Measurements from ENCODE around the gene C11orf54. TPM values are rescaled to one million over a fixed set of nuclear protein-coding genes. Genes with fewer than 3 reads are reported as not detected.
A peak's percentile ranks its signal among the peaks of the same experiment; 100 is the strongest.
"Not testable (repeated sequence)": the region's sequence is repeated elsewhere in the genome, so short reads cannot be mapped to it uniquely, and the experiment has no call there.

Gene C11orf54
- total RNA-seq, 1 donor from 2014 or later = 22.2 TPM

DNA sequence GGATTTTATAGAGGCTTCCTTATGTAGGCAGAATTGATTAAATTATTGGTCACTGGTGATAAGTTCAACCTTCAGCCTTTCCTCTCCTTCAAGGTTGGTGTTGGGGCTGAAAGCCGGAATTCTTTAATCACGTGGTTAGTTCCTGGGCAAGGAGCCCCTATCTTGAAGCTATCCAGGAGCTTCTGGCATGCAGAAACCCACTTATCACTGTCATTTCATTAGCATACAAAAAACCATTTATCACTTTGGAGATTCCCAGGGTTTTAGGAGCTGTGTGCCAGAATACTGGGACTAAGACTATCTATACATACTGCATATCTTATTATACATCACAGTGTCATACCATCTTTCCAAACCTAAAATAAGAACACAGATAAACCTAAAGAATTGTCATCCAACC lies 24.1 kb downstream of the C11orf54 start:
- DNase-seq = no peak
- Mint-ChIP-seq H3K4me3 (no peak overlapping the region), H3K27ac (no peak overlapping the region), H3K36me3 (ENCODE audit: low read depth) (peaks cover 21% of the 10 kb centered on the region), H3K4me1 (no peaks in the 10 kb centered on the region), H3K9me3 (peaks cover 11% of the 10 kb centered on the region), H3K27me3 (no peaks in the 10 kb centered on the region)
- intact Hi-C loops (cut with micrococcal nuclease) = no loop called here

DNA sequence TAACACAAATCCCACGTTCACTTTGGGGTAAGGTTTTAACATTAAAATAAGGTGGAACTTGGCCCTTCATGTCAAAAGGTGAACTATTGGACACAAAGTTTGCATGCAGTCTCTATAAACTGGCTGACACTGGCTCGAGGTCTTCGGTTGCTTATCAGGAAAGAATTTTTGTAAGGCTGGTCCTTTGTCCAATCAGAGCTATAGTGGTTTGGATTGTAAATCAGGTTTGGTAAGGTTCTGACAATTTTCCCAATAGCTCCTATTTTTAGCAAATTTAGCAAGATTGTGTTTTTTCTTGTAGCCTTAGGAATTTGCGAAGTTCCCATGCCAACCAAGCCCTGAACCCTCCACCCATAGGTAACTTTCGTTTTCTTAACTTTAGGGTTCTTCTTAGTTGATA lies 25.0 kb downstream of the C11orf54 start:
- Mint-ChIP-seq H3K36me3 (ENCODE audit: low read depth) (peaks cover 19% of the 10 kb centered on the region), H3K4me3 (no peak overlapping the region)
- intact Hi-C loops (cut with micrococcal nuclease) = no loop called here

DNA sequence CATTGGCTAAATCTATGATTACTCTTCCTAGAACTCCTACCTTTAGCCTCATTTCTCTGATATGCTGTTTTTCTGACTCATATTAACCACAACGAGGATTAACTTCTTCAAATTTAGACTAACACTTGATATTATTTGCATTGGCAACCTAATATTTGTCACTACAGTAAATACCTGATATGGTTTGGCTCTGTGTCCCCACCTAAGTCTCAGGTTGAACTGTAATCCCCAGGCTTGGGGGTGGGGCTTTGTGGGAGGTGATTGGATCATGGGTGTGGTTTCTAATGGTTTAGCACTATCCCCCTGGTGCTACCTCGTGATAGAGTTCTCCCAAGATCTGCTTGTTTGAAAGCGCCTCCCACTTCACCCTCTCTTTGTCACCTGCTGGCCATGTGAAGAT lies 25.5 kb downstream of the C11orf54 start:
- peaks cover 19% of the 10 kb centered on the region for H3K36me3 Mint-ChIP-seq (ENCODE audit: low read depth)
- no peaks in the 10 kb centered on the region for H3K27me3 Mint-ChIP-seq
- no peak overlapping the region for H3K27ac Mint-ChIP-seq
- intact Hi-C loops (cut with micrococcal nuclease) = no loop called here
- H3K9me3 Mint-ChIP-seq = peaks cover 15% of the 10 kb centered on the region
- H3K4me1 Mint-ChIP-seq = no peaks in the 10 kb centered on the region
- no peak for DNase-seq
- no peak overlapping the region for H3K4me3 Mint-ChIP-seq

More for the DNA sequence above, 25.0 kb downstream of the C11orf54 start:
- H3K27me3 Mint-ChIP-seq = no peaks in the 10 kb centered on the region
- no peak for DNase-seq
- H3K27ac Mint-ChIP-seq = no peak overlapping the region
- H3K4me1 Mint-ChIP-seq = no peaks in the 10 kb centered on the region
- peaks cover 11% of the 10 kb centered on the region for H3K9me3 Mint-ChIP-seq

DNA sequence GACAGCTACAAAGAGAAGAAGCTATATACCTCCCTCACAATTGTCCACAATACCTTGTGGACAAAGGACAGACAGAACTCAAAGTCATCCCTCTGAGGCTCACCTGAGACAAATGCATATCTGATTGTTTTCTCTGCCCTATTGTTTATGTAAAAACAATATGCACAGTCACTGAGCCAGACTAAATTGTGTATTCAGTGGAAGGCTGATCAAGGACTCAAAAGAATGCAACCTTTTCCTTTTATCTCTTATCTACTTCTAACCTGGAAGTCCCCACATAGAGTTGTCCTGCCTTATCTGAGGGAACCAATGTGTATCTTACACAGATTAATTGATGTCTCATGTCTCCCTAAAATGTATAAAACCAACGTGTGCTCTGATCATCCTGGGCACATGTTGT lies 28.7 kb downstream of the C11orf54 start:
- peaks cover 2% of the 10 kb centered on the region for H3K4me1 Mint-ChIP-seq
- DNase-seq = no peak
- H3K27ac Mint-ChIP-seq = no peak overlapping the region

DNA sequence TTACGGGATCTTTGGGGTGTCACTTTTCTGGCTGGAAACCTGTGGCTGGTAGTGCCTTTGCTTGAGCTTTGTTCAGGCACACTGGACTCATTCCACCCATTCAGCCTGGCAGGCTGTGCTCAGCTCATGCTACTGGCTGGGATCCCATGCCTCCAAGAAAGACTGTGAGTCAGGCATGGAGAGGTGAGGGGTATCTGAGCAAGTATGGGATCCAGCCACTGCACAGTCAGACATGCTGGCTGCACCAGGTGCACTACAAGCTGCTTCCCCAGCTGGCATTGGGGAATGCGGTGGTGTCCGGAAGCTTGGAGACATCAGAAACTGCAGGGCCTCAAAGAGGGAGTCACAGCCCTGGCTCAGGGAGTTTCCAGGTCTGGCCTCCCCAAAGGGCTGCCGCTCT lies 30.7 kb downstream of the C11orf54 start:
- H3K9me3 Mint-ChIP-seq = peaks cover 9% of the 10 kb centered on the region
- no peak overlapping the region for H3K27ac Mint-ChIP-seq
- no peak for DNase-seq
- H3K27me3 Mint-ChIP-seq = no peaks in the 10 kb centered on the region
- H3K4me1 Mint-ChIP-seq = peaks cover 2% of the 10 kb centered on the region
- no peak overlapping the region for H3K4me3 Mint-ChIP-seq
- intact Hi-C loops (cut with micrococcal nuclease) = no loop called here
- no peaks in the 10 kb centered on the region for H3K36me3 Mint-ChIP-seq (ENCODE audit: low read depth)

More for the DNA sequence above, 28.7 kb downstream of the C11orf54 start:
- intact Hi-C loops (cut with micrococcal nuclease) = no loop called here
- no peak overlapping the region for H3K4me3 Mint-ChIP-seq
- peaks cover 12% of the 10 kb centered on the region for H3K36me3 Mint-ChIP-seq (ENCODE audit: low read depth)
- peaks cover 19% of the 10 kb centered on the region for H3K9me3 Mint-ChIP-seq
- H3K27me3 Mint-ChIP-seq = no peaks in the 10 kb centered on the region

DNA sequence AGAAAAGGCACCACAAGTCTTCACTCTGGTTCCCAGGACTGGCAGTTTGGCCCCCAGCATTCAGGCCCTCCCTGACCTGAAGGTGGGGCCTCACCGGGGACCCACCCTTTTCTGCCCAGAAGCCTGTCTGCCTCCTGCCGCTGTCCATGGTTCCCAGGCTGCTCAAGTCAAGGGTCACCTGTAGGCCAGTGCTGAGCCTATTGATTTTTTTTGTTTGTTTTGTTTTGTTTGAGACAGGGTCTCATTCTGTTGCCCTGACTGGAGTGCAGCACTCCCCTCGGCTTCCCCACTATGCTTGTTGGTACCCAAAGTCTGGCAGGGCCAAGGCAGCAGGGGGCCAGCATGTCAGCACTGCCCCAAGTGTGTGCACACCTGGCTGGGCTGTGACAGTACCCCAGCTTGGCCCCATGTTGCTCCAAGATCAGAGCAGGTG lies 31.6 kb downstream of the C11orf54 start:
- H3K27ac Mint-ChIP-seq = no peak overlapping the region
- DNase-seq = no peak
- intact Hi-C loops (cut with micrococcal nuclease) = no loop called here
- H3K4me3 Mint-ChIP-seq = no peak overlapping the region
- peaks cover 7% of the 10 kb centered on the region for H3K9me3 Mint-ChIP-seq
- H3K4me1 Mint-ChIP-seq = peaks cover 2% of the 10 kb centered on the region
- no peaks in the 10 kb centered on the region for H3K36me3 Mint-ChIP-seq (ENCODE audit: low read depth)
- no peaks in the 10 kb centered on the region for H3K27me3 Mint-ChIP-seq

GRCh38 chr11:93773601-93774200 lies 32.2 kb downstream of the C11orf54 start:
- intact Hi-C loops (cut with micrococcal nuclease) = no loop called here
- H3K27me3 Mint-ChIP-seq = no peaks in the 10 kb centered on the region
- no peak for DNase-seq
- H3K36me3 Mint-ChIP-seq (ENCODE audit: low read depth) = no peaks in the 10 kb centered on the region
- H3K9me3 Mint-ChIP-seq = peaks cover 7% of the 10 kb centered on the region
- H3K27ac Mint-ChIP-seq = no peak overlapping the region
- H3K4me1 Mint-ChIP-seq = peaks cover 2% of the 10 kb centered on the region
- H3K4me3 Mint-ChIP-seq = no peak overlapping the region

- H3K36me3 Mint-ChIP-seq (ENCODE audit: low read depth); H3K27ac Mint-ChIP-seq; DNase-seq; H3K27me3 Mint-ChIP-seq; H3K4me1 Mint-ChIP-seq; H3K4me3 Mint-ChIP-seq; intact Hi-C loops (cut with micrococcal nuclease); H3K9me3 Mint-ChIP-seq: not testable (repeated sequence)
Measured at GRCh38 chr11:93774560-93774959, 33.1 kb downstream of the C11orf54 start.

GRCh38 chr11:93775289-93775688 lies 33.8 kb downstream of the C11orf54 start:
- peaks cover 7% of the 10 kb centered on the region for H3K9me3 Mint-ChIP-seq
- intact Hi-C loops (cut with micrococcal nuclease) = no loop called here
- H3K36me3 Mint-ChIP-seq (ENCODE audit: low read depth) = peaks cover 6% of the 10 kb centered on the region
- H3K27me3 Mint-ChIP-seq = no peaks in the 10 kb centered on the region
- H3K27ac Mint-ChIP-seq = no peak overlapping the region
- peaks cover 2% of the 10 kb centered on the region for H3K4me1 Mint-ChIP-seq
- no peak overlapping the region for H3K4me3 Mint-ChIP-seq
- DNase-seq = no peak

DNA sequence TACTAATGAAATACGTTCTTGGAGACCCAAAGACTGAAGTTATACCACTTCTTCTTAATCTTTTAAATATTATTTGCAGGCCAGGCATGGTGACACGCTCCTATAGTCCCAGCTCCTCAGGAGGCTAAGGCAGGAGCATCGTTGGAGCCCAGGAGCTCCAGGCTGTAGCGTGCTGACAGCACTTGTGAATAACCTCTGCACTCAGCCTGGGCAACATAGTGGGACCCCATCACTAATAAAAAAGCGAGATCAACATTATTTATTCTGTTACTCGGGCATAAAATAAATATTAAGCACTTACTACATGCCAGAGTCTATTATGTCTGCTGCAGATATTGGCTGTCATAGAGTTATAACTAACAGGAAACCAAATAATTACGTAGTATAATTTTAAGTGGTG lies 41.9 kb downstream of the C11orf54 start:
- H3K4me3 Mint-ChIP-seq = peak overlapping the region; percentile 99
- peaks cover 34% of the 10 kb centered on the region for H3K36me3 Mint-ChIP-seq (ENCODE audit: low read depth)
- H3K27ac Mint-ChIP-seq = peak overlapping the region; percentile 95
- intact Hi-C loops (cut with micrococcal nuclease) = loop anchor here (10.0 kb wide), 1 partner anchor 1191 kb away; the partner anchor contains the start of genes CWC15 and KDM4D
- no peak for DNase-seq
- H3K4me1 Mint-ChIP-seq = peaks cover 37% of the 10 kb centered on the region
- H3K9me3 Mint-ChIP-seq = no peaks in the 10 kb centered on the region
- H3K27me3 Mint-ChIP-seq = no peaks in the 10 kb centered on the region

DNA sequence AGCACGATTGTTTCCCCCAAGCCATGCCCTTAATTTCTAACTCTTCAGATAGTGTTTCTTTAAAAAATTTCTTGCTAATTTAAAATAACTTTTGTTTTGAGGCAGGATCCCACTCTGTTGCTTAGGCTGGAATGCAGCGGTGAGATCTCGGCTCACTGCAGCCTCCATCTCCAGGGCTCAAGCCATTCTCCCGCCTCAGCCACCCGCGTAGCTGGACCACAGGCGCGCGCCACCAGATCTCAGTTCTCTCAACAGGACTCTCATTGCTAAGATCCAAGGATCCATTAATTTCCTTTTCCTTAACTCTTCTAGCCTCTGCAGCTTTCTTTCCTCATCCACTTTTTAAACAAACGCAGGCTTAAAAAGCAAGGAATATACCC lies 42.3 kb downstream of the C11orf54 start:
- no peak for DNase-seq
- peak overlapping the region; percentile 95 for H3K27ac Mint-ChIP-seq
- H3K9me3 Mint-ChIP-seq = no peaks in the 10 kb centered on the region
- peaks cover 39% of the 10 kb centered on the region for H3K4me1 Mint-ChIP-seq
- H3K4me3 Mint-ChIP-seq = peak overlapping the region; percentile 99
- intact Hi-C loops (cut with micrococcal nuclease) = loop anchor here (1.0 to 10.0 kb wide), 5 partner anchors 42 to 1191 kb away; partner anchors contain the start of genes ANKRD49, C11orf54, CEP295 and CWC15
- H3K27me3 Mint-ChIP-seq = no peaks in the 10 kb centered on the region
- H3K36me3 Mint-ChIP-seq (ENCODE audit: low read depth) = peaks cover 36% of the 10 kb centered on the region

- Mint-ChIP-seq H3K4me1 (peaks cover 41% of the 10 kb centered on the region), H3K36me3 (ENCODE audit: low read depth) (peaks cover 39% of the 10 kb centered on the region), H3K27ac (peak within 1 kb of the TSS; percentile 95), H3K9me3 (no peaks in the 10 kb centered on the region), H3K27me3 (no peaks in the 10 kb centered on the region), H3K4me3 (peak within 1 kb of the TSS; percentile 99)
- peak; percentile 97 for DNase-seq
- intact Hi-C loops (cut with micrococcal nuclease) = loop anchor here (1.0 to 10.0 kb wide), 5 partner anchors 43 to 1190 kb away; partner anchors contain the start of genes ANKRD49, C11orf54, CEP295 and CWC15
Measured at GRCh38 chr11:93784145-93784934, 42.9 kb downstream of the C11orf54 start, which contains the start of gene MED17. Gene MED17, plus strand, starts transcription at chr11:93784282. Its CDS starts 232 bp downstream, at chr11:93784514.

- no peaks in the 10 kb centered on the region for H3K27me3 Mint-ChIP-seq
- peak overlapping the region; percentile 95 for H3K27ac Mint-ChIP-seq
- intact Hi-C loops (cut with micrococcal nuclease) = loop anchor here (1.0 to 10.0 kb wide), 5 partner anchors 44 to 1190 kb away; partner anchors contain the start of genes ANKRD49, C11orf54, CEP295 and CWC15
- H3K36me3 Mint-ChIP-seq (ENCODE audit: low read depth) = peaks cover 40% of the 10 kb centered on the region
- no peaks in the 10 kb centered on the region for H3K9me3 Mint-ChIP-seq
- DNase-seq = no peak
- H3K4me3 Mint-ChIP-seq = peak overlapping the region; percentile 99
- H3K4me1 Mint-ChIP-seq = peaks cover 41% of the 10 kb centered on the region
Measured at GRCh38 chr11:93784935-93785360, 43.5 kb downstream of the C11orf54 start.

DNA sequence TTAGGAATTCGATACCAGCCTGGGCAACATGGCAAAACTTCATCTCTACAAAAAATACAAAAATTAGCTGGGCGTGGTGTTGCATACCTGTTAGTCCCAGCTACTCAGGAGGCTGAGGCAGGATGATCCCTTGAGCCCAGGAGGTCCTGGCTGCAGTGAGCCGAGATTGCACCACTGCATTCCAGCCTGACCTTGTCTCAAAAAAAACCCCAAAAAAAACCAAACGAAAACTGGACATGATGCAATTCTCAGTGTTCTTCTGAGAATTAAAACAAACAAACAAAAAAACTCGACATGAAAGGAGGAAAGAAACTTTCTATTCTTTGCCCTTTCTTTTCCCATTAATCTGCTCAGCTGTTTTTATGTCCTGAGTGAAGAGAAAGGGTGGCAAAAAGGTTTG lies 50.0 kb downstream of the C11orf54 start:
- peaks cover 72% of the 10 kb centered on the region for H3K36me3 Mint-ChIP-seq (ENCODE audit: low read depth)
- no peak overlapping the region for H3K4me3 Mint-ChIP-seq
- no peak overlapping the region for H3K27ac Mint-ChIP-seq
- peaks cover 23% of the 10 kb centered on the region for H3K4me1 Mint-ChIP-seq
- H3K9me3 Mint-ChIP-seq = no peaks in the 10 kb centered on the region
- no peak for DNase-seq
- no peaks in the 10 kb centered on the region for H3K27me3 Mint-ChIP-seq
- intact Hi-C loops (cut with micrococcal nuclease) = no loop called here
